Adrenal gland (tissue), 12 donors: ENCODE measurements around the gene NUP62. TPM values are rescaled to one million over a fixed set of nuclear protein-coding genes. Genes with fewer than 3 reads are reported as not detected.
A peak's percentile ranks its signal among the peaks of the same experiment; 100 is the strongest.

Experiments
- DNase-seq, 7 donors: peaks; one replicate each; pipeline ENCODE4 v3.0.0-alpha.2; 2019 to 2020
- H3K27ac ChIP-seq, 5 donors: fragments of 200-600 bp; sonication (generic) in 4 of 5; 1 replicate in 3 of 5; 2 replicates in 2 of 5; pipeline versions ENCODE4 v1.5.1 to v1.8.0; 2016 to 2020; ENCODE audit warnings: mild to moderate bottlenecking in 1 of 5
- H3K27me3 ChIP-seq: fragments of 200-600 bp; 2 replicates; pipeline ENCODE4 v1.8.0; 2021
- H3K36me3 ChIP-seq, 2 donors: fragments of 200-600 bp; replicated peaks in 1 of 2; 1 replicate in 1 of 2; 2 replicates in 1 of 2; pipeline versions ENCODE4 v1.5.1 to v1.8.0; 2018 to 2022
- H3K4me1 ChIP-seq, 2 donors: fragments of 200-600 bp; replicated peaks in 1 of 2; 1 replicate in 1 of 2; 2 replicates in 1 of 2; pipeline versions ENCODE4 v1.5.1 to v1.8.0; 2018 to 2021
- H3K4me3 ChIP-seq, 4 donors: fragments of 200-600 bp; sonication (generic) in 3 of 4; one replicate each; pipeline ENCODE4 v1.5.1; 2016 to 2018
- H3K9me3 ChIP-seq, 3 donors: fragments of 200-600 bp; sonication (generic) in 1 of 3; replicated peaks in 1 of 3; 1 replicate in 2 of 3; 2 replicates in 1 of 3; pipeline versions ENCODE4 v1.5.1 to v1.8.0; 2016 to 2021
- POLR2A ChIP-seq, 2 donors: fragments of 450-650 bp; IDR thresholded peaks; one replicate each; pipeline ENCODE4 v1.6.1; 2017; ENCODE audit warnings: antibody characterized with exemption in 2 of 2, mild to moderate bottlenecking in 2 of 2, moderate library complexity in 1 of 2
- WGBS, 4 donors: extraction: QIAGEN DNeasy Blood & Tissue Kit in 2 of 4; methylation state at CpG; one replicate each; pipeline versions ENCODE4 v1.1.5 to v1.1.7; 2013 to 2017; 5-methylcytosine and 5-hydroxymethylcytosine counted together
- intact Hi-C, 2 donors: fragments of 100-400 bp; cut with DNase I; formaldehyde crosslinking; loops; one replicate each; pipeline versions ENCODE4 v1.14.1 to v1.15.0; 2022 to 2023
- microRNA-seq, 3 donors: library from miRNA; unstranded; fragments of <30 nt; microRNA quantifications; one replicate each; pipeline ENCODE4, GENCODE V29; 2017 to 2020
- polyA plus RNA-seq, 3 donors: library from polyadenylated mRNA; stranded (reverse); fragments of 200-250 nt in 2 of 3; fragments of 350-450 nt in 1 of 3; fragmentation: Illumina TruSeq in 1 of 3; extraction: RNeasy Lipid Tissue Mini Kit (QIAGEN cat#74804) in 1 of 3; gene quantifications; one replicate each; pipeline ENCODE4 v1.2.3, GENCODE V29; 2013 to 2014
- total RNA-seq, 9 donors: library from RNA; depleted of rRNA in 4 of 9; stranded (reverse); fragments of >200 nt in 4 of 9; fragments of 120-200 nt in 1 of 9; fragmentation: NEBNext Ultra II Directional in 1 of 9; extraction: Animal tissue kit (Norgen Biotek cat#: 25700) in 1 of 9; gene quantifications; one replicate each; pipeline versions ENCODE4 v1.1.0 to v1.2.4, GENCODE V29; 2013 to 2023
- TF ChIP-seq, protein P1 (sequence below), 6 experiments: fragments of 450-650 bp in 4 of 6; fragments of 200-600 bp in 2 of 6; sonication (generic) in 1 of 6; IDR thresholded peaks; 1 replicate in 5 of 6; 2 replicates in 1 of 6; pipeline versions ENCODE4 v1.5.1 to v1.8.0; 2016 to 2021; ENCODE audit warnings: antibody characterized with exemption in 6 of 6, mild to moderate bottlenecking in 2 of 6, moderate library complexity in 1 of 6
- donor health status: healthy with polysubstance abuse.
- donor health status: Bipolar disorder and iron deficiency.
- donor health status: DM: yes; HTN: yes; CAD: no.
- donor health status: DM: no; HTN: no; CAD: no.
- donor health status: DM: no; HTN: no; CAD: no.
- donor health status: DM: yes; HTN: yes; CAD: no.

Gene NUP62
- total and polyA plus RNA-seq, 12 donors: 26.4 to 71.8 (median 48.3) TPM

DNA sequence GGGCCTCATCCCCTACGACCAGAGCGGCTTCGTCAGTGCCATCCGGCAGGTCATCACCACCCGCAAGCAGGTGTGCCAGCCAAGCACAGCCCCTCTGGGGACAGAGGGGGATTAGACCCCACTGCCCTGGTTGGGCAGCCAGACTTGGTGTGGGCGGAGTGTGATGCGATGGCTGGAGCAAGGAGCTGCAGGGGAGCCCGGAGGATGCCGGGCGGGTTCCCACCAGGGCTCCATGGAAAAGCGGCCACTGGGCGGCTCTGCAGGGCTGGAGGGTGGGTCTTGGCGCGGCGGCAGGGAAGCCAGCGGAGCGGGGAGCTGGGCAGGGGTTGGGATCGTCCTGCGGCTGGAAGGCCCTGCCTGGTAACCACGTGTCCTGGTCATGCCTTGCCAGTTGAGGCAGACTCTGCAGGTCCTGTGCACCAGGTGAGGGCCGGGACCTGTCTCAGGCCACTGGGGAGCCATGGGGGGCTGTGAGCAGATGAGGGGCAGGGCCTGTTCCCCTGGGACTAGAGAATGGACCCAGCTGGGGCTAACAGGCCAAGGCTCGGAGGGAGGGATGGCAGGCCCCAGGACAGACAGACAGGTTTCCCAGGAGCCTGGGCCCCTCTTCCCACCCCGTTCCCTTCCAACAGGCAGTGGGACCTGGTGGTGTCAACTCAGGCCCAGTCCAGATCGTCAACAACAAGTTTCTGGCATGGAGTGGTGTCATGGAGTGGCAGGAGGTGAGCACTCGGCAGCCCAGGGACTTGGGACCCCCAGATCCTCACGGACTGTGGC is 72.1 kb downstream of the NUP62 start:
- Histone ChIP-seq H3K27me3 (no peaks in the 10 kb centered on the region), H3K4me1 (peaks cover 39 to 81% of the 10 kb centered on the region in 2 donors), H3K36me3 (peaks cover 0 to 70% of the 10 kb centered on the region in 2 donors), H3K4me3 (no peak overlapping the region), H3K27ac (peak overlapping the region in 4 of 5 donors; percentile 69 to 94 (median 82)), H3K9me3 (no peaks in the 10 kb centered on the region)
- 85 to 94% (median 87%) methylated on average over 7 to 26 of the region's 26 CpGs for WGBS, 4 donors
- DNase-seq: peak in 4 of 7 donors; percentile 40 to 56 (median 50)
- TF ChIP-seq, protein P1, sequence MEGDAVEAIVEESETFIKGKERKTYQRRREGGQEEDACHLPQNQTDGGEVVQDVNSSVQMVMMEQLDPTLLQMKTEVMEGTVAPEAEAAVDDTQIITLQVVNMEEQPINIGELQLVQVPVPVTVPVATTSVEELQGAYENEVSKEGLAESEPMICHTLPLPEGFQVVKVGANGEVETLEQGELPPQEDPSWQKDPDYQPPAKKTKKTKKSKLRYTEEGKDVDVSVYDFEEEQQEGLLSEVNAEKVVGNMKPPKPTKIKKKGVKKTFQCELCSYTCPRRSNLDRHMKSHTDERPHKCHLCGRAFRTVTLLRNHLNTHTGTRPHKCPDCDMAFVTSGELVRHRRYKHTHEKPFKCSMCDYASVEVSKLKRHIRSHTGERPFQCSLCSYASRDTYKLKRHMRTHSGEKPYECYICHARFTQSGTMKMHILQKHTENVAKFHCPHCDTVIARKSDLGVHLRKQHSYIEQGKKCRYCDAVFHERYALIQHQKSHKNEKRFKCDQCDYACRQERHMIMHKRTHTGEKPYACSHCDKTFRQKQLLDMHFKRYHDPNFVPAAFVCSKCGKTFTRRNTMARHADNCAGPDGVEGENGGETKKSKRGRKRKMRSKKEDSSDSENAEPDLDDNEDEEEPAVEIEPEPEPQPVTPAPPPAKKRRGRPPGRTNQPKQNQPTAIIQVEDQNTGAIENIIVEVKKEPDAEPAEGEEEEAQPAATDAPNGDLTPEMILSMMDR (IDR thresholded peaks at IDR 0.05): no peak
- no peak for TF ChIP-seq POLR2A (IDR thresholded peaks at IDR 0.05)
- intact Hi-C loops: no loop called here

Small RNA genes lying within 50 kb of the gene (microRNA-seq; reads per million reads assigned to microRNA genes)
- gene MIR4750: 0.89 to 2.8 (median 1.9) reads per million in 3 donors

Other genes with a start within 250 kb of the NUP62 start
- gene ADM5, start 239.9 kb downstream of the NUP62 start, total RNA-seq: 1 to 10 TPM in 1 of 9 donors, under 1 TPM in 8; 0.18 to 1.2 (median 0.55) TPM
- 1 to 10 TPM in 2 of 3 donors, not detected in 1; 1.9 to 2.0 TPM for gene ADM5, start 239.9 kb downstream of the NUP62 start, polyA plus RNA-seq
- 1 to 10 TPM in 8 of 9 donors, not detected in 1; 2.4 to 9.4 (median 4.6) TPM for gene CPT1C, start 238.4 kb downstream of the NUP62 start, total RNA-seq
- gene CPT1C, start 238.4 kb downstream of the NUP62 start, polyA plus RNA-seq: 10 to 100 TPM in 2 of 3 donors, 1 to 10 TPM in 1; 5.8 to 55.7 (median 14.1) TPM
- gene TSKS, start 166.2 kb downstream of the NUP62 start, total RNA-seq: under 1 TPM in 5 of 9 donors, not detected in 4; 0.11 to 0.47 (median 0.29) TPM
- 1 to 10 TPM in 1 of 3 donors, under 1 TPM in 1, not detected in 1; 0.94 to 1.7 TPM for gene TSKS, start 166.2 kb downstream of the NUP62 start, polyA plus RNA-seq
- 100 to 1,000 TPM in 8 of 9 donors, 10 to 100 TPM in 1; 59.8 to 455 (median 262) TPM for gene AP2A1, start 162.5 kb downstream of the NUP62 start, total RNA-seq
- gene AP2A1, start 162.5 kb downstream of the NUP62 start, polyA plus RNA-seq: 100 to 1,000 TPM in 1 of 3 donors, 10 to 100 TPM in 2; 71.5 to 131 (median 90.3) TPM
- 10 to 100 TPM; 22.0 to 72.5 (median 45.3) TPM for gene FUZ, start 116.2 kb downstream of the NUP62 start, total RNA-seq
- 10 to 100 TPM in 2 of 3 donors, 1 to 10 TPM in 1; 7.6 to 62.0 (median 47.7) TPM for gene FUZ, start 116.2 kb downstream of the NUP62 start, polyA plus RNA-seq
- gene MED25, start 111.2 kb downstream of the NUP62 start, total RNA-seq: 100 to 1,000 TPM in 5 of 9 donors, 10 to 100 TPM in 4; 36.2 to 211 (median 105) TPM
- 100 to 1,000 TPM in 2 of 3 donors, 10 to 100 TPM in 1; 71.2 to 457 (median 299) TPM for gene MED25, start 111.2 kb downstream of the NUP62 start, polyA plus RNA-seq
- gene PTOV1, start 78.3 kb downstream of the NUP62 start, total RNA-seq: 100 to 1,000 TPM; 163 to 568 (median 257) TPM
- 100 to 1,000 TPM in 2 of 3 donors, 10 to 100 TPM in 1; 78.7 to 620 (median 409) TPM for gene PTOV1, start 78.3 kb downstream of the NUP62 start, polyA plus RNA-seq
- gene PNKP, start 61.9 kb downstream of the NUP62 start, total RNA-seq: 100 to 1,000 TPM in 4 of 9 donors, 10 to 100 TPM in 5; 49.3 to 199 (median 97.7) TPM
- gene PNKP, start 61.9 kb downstream of the NUP62 start, polyA plus RNA-seq: 100 to 1,000 TPM in 2 of 3 donors, 10 to 100 TPM in 1; 40.7 to 344 (median 202) TPM
- gene AKT1S1, start 52.1 kb downstream of the NUP62 start, total RNA-seq: 10 to 100 TPM; 19.8 to 70.3 (median 36.5) TPM
- 10 to 100 TPM; 66.0 to 89.6 (median 75.8) TPM for gene AKT1S1, start 52.1 kb downstream of the NUP62 start, polyA plus RNA-seq
- 100 to 1,000 TPM in 1 of 9 donors, 10 to 100 TPM in 7, 1 to 10 TPM in 1; 5.8 to 103 (median 51.3) TPM for gene TBC1D17, start 51.8 kb downstream of the NUP62 start, total RNA-seq
- 100 to 1,000 TPM in 2 of 3 donors, 10 to 100 TPM in 1; 22.4 to 198 (median 113) TPM for gene TBC1D17, start 51.8 kb downstream of the NUP62 start, polyA plus RNA-seq
- 1 to 10 TPM in 5 of 9 donors, under 1 TPM in 4; 0.18 to 2.1 (median 1.1) TPM for gene IL4I1, start 32.6 kb downstream of the NUP62 start, total RNA-seq
- 1 to 10 TPM in 2 of 3 donors, under 1 TPM in 1; 0.33 to 3.2 (median 2.1) TPM for gene IL4I1, start 32.6 kb downstream of the NUP62 start, polyA plus RNA-seq
- gene ATF5, start 299 bp downstream of the NUP62 start, total RNA-seq: 100 to 1,000 TPM in 1 of 9 donors, 10 to 100 TPM in 8; 14.3 to 103 (median 40.3) TPM
- 100 to 1,000 TPM in 1 of 3 donors, 10 to 100 TPM in 2; 67.3 to 114 (median 95.7) TPM for gene ATF5, start 299 bp downstream of the NUP62 start, polyA plus RNA-seq
- 100 to 1,000 TPM in 3 of 9 donors, 10 to 100 TPM in 6; 11.7 to 180 (median 54.0) TPM for gene SIGLEC11, start 31.7 kb upstream of the NUP62 start, total RNA-seq
- 10 to 100 TPM; 11.2 to 27.6 (median 20.9) TPM for gene SIGLEC11, start 31.7 kb upstream of the NUP62 start, polyA plus RNA-seq
- 10 to 100 TPM; 28.1 to 60.3 (median 48.1) TPM for gene VRK3, start 95.9 kb upstream of the NUP62 start, total RNA-seq
- 10 to 100 TPM; 12.1 to 47.2 (median 26.5) TPM for gene VRK3, start 95.9 kb upstream of the NUP62 start, polyA plus RNA-seq
- gene ZNF473, start 96.5 kb upstream of the NUP62 start, total RNA-seq: 10 to 100 TPM in 2 of 9 donors, 1 to 10 TPM in 7; 6.0 to 10.7 (median 9.1) TPM
- 10 to 100 TPM in 1 of 3 donors, 1 to 10 TPM in 2; 2.7 to 13.2 (median 3.0) TPM for gene ZNF473, start 96.5 kb upstream of the NUP62 start, polyA plus RNA-seq
- not detected for gene IZUMO2, start 233.8 kb upstream of the NUP62 start, total RNA-seq
- gene IZUMO2, start 233.8 kb upstream of the NUP62 start, polyA plus RNA-seq: not detected